Measurements from ENCODE around the gene ZNF516. TPM values are rescaled to one million over a fixed set of nuclear protein-coding genes. Genes with fewer than 3 reads are reported as not detected.
"Not testable (repeated sequence)": the region's sequence is repeated elsewhere in the genome, so short reads cannot be mapped to it uniquely, and the experiment has no call there.

Gene ZNF516
- total and polyA plus RNA-seq, 7 donors: 2.1 to 29.9 (median 24.3) TPM

DNA sequence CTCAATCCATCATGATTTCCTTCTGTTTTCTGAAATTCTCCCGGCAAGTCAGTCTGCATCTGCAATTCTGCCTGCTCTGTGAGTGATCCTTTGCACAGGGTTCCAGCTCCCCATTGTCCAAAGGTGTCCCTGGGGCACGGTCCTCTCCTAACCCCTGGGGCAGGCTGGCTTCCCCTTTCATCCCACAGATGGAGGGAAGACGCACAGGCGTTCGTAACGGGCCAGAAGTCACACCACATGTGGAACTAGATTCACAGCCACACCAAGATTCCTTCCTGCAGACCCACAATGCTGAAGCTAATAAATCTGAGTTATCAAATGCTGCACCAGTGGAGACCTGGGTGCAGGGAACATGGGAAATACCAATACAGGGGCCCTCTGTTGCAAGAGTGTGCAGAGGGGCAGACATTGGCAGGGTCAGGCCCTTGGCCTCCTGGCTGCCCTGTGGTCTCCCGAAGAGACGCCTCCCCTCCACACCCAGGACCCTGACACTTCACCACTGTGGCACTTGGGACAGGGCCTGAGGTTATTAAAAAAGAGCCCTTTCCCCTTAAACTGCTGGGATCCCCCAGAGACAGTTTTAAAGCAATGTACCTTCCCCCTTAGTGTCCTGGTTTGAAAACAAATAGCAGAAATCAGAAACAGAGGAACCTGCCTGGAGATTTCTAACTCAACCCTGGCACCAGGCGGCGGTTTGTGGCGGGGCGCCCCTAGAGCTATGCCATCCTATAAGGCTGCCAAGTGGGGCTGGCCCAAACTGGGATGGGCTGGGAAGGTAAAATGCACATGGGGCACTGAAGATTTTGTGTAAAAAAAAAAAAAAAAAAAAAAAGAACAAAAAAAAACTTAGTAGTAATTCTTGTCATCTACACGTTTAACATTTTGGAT is 15.4 kb downstream of the ZNF516 start:
- DNase-seq: no peak
- H3K27me3 ChIP-seq: no peaks in the 10 kb centered on the region
- H3K4me3 ChIP-seq: no peak overlapping the region
- WGBS, 2 donors: 85 to 91% methylated on average over 13 of the region's 13 CpGs
- TF ChIP-seq, protein P1, sequence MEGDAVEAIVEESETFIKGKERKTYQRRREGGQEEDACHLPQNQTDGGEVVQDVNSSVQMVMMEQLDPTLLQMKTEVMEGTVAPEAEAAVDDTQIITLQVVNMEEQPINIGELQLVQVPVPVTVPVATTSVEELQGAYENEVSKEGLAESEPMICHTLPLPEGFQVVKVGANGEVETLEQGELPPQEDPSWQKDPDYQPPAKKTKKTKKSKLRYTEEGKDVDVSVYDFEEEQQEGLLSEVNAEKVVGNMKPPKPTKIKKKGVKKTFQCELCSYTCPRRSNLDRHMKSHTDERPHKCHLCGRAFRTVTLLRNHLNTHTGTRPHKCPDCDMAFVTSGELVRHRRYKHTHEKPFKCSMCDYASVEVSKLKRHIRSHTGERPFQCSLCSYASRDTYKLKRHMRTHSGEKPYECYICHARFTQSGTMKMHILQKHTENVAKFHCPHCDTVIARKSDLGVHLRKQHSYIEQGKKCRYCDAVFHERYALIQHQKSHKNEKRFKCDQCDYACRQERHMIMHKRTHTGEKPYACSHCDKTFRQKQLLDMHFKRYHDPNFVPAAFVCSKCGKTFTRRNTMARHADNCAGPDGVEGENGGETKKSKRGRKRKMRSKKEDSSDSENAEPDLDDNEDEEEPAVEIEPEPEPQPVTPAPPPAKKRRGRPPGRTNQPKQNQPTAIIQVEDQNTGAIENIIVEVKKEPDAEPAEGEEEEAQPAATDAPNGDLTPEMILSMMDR (IDR thresholded peaks at IDR 0.05): no peak
- no peak for TF ChIP-seq POLR2A (IDR thresholded peaks at IDR 0.05)
- no peak for TF ChIP-seq POLR2AphosphoS5 (IDR thresholded peaks at IDR 0.05)
- TF ChIP-seq EP300 (IDR thresholded peaks at IDR 0.05): no peak
- intact Hi-C loops (cut with DNase I): no loop called here
- peak overlapping the region in 1 of 4 donors; percentile 13 for H3K27ac ChIP-seq
- no peaks in the 10 kb centered on the region for H3K36me3 ChIP-seq
- H3K4me1 ChIP-seq: peaks cover 0 to 47% (median 25%) of the 10 kb centered on the region in 4 donors
- H3K9me3 ChIP-seq: no peaks in the 10 kb centered on the region

DNA sequence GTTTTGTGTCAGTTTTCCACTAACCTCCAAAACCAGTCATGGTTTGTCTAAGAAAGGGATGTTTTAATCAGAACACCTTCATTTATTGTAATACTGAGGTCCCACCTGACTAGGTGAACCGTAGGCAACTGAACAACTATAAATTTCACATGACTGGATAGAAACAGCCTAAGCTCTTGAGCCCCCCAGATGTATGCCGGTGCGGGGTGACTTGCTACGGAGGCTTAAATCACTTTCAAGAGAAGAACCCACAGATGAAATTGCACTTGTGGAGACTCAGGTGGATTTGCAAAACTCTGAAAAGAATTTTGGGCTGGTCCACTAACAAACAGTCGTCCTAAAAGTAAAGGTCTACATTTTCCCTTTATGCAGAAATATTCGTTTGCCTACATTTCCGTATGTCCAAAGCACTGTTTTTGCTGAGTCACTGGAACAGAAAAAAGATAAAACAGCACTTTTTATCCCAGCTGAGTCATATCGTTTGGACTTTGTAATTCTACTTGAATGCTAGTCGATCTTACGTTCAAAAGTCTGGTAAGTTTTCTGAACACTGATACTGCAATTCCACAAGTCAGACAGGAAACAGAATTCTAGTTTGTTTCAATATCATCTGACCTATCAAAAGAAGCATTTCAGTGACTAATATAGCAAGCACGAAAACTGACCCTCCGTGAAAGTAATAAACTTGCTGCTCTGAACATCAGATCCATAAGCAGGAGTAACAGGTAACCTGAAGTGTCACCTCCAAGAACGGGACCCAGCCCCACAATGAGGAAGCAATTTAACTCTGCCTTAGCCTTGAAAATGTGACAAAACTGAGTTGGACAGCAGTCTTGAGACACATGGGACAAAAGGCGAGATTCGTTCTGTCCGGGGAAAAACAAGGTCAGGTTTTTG is 18.1 kb downstream of the ZNF516 start:
- intact Hi-C loops (cut with DNase I): no loop called here
- H3K27ac ChIP-seq: peak overlapping the region; percentile 66 to 76 (median 70)
- TF ChIP-seq, protein P1 (IDR thresholded peaks at IDR 0.05): no peak
- no peak for TF ChIP-seq POLR2A (IDR thresholded peaks at IDR 0.05)
- no peak for TF ChIP-seq EP300 (IDR thresholded peaks at IDR 0.05)
- peak in 1 of 4 donors; percentile 33 for TF ChIP-seq POLR2AphosphoS5 (IDR thresholded peaks at IDR 0.05)
- H3K36me3 ChIP-seq: no peaks in the 10 kb centered on the region
- no peaks in the 10 kb centered on the region for H3K9me3 ChIP-seq
- H3K4me3 ChIP-seq: peak overlapping the region in 3 of 4 donors; percentile 19 to 30 (median 29)
- WGBS, 2 donors: 25 to 27% methylated on average over 16 of the region's 16 CpGs
- no peak for DNase-seq
- no peaks in the 10 kb centered on the region for H3K27me3 ChIP-seq
- peaks cover 0 to 56% (median 32%) of the 10 kb centered on the region in 4 donors for H3K4me1 ChIP-seq

DNA sequence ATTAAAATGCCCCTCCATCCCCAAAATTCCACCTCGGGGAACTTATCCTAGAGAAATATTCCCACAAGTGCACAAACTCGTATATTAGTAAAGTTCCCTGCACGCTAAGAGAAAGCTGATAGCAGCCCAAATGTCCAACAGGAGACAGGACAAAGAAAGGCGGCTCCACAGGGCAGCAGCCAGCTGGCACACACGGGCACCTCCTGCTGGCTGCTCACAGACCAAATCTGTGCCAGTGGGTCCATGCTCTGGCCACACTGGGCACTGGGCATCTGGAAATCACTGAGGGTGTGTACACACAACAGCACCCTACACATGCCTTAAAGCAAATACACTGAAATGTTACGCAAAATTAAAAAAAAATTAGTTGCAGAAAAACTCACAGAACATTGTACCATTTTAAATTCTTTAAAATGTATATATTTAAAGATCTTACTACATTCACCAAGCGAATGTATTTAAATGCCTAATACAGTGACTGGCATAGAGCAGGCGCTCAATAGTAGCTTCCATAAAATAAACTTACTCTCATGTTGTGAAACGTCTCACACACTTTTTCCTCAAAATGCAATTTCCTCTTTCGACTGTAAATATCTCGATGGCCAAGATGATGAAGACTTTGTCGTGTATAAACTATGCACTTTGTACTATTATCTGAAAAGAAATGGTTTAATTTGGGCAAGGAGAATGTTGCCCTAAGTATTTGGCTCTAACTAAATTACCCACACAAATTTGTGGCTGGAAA is 19.4 kb downstream of the ZNF516 start:
- TF ChIP-seq POLR2AphosphoS5 (IDR thresholded peaks at IDR 0.05) (no peak), EP300 (IDR thresholded peaks at IDR 0.05) (no peak), POLR2A (IDR thresholded peaks at IDR 0.05) (no peak)
- TF ChIP-seq, protein P1 (IDR thresholded peaks at IDR 0.05): no peak
- Histone ChIP-seq H3K9me3 (no peaks in the 10 kb centered on the region), H3K4me3 (no peak overlapping the region), H3K27ac (peak overlapping the region in 3 of 4 donors; percentile 21 to 73 (median 66)), H3K4me1 (peaks cover 0 to 65% (median 33%) of the 10 kb centered on the region in 4 donors), H3K36me3 (no peaks in the 10 kb centered on the region), H3K27me3 (no peaks in the 10 kb centered on the region)
- intact Hi-C loops (cut with DNase I): no loop called here
- no peak for DNase-seq
- WGBS, 2 donors: 82 to 85% methylated on average over 12 of the region's 12 CpGs

DNA sequence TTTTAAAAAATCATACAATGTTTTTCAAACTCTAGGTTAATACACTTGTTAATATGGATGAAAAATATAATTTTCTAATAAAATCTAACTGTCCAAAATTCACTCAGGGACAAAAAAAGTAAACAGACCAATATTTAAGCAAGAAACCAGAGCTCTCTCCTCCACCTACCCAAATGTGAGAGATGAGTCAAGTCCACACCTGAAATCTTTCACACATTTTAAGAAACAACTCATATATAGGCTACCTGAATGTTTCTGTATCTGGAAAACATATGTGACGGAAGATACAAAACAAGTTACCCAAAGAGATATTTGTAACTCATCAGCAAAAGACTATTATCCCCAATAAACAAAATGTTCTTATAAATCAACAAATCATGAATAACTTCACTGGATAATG is 20.2 kb downstream of the ZNF516 start:
- Histone ChIP-seq H3K4me1 (peaks cover 0 to 70% (median 35%) of the 10 kb centered on the region in 4 donors), H3K27ac (no peak overlapping the region), H3K4me3 (no peak overlapping the region), H3K36me3 (no peaks in the 10 kb centered on the region), H3K27me3 (no peaks in the 10 kb centered on the region), H3K9me3 (no peaks in the 10 kb centered on the region)
- 94 to 97% methylated on average over 1 of the region's 1 CpG for WGBS, 2 donors
- TF ChIP-seq EP300 (IDR thresholded peaks at IDR 0.05) (no peak), POLR2A (IDR thresholded peaks at IDR 0.05) (no peak), POLR2AphosphoS5 (IDR thresholded peaks at IDR 0.05) (no peak)
- TF ChIP-seq, protein P1 (IDR thresholded peaks at IDR 0.05): no peak
- intact Hi-C loops (cut with DNase I): no loop called here
- no peak for DNase-seq

GRCh38 chr18:76473521-76473920 is 21.5 kb downstream of the ZNF516 start:
- intact Hi-C loops (cut with DNase I); H3K4me3 ChIP-seq; H3K9me3 ChIP-seq; H3K36me3 ChIP-seq; DNase-seq; H3K27me3 ChIP-seq; H3K27ac ChIP-seq: not testable (repeated sequence)
- WGBS, 2 donors: 85 to 95% methylated on average over 9 of the region's 9 CpGs
- peaks cover 0 to 73% (median 37%) of the 10 kb centered on the region in 4 donors for H3K4me1 ChIP-seq

All from sigmoid colon (tissue), 7 donors.